Measurements from ENCODE around the gene RBM7. TPM values are rescaled to one million over a fixed set of nuclear protein-coding genes. Genes with fewer than 3 reads are reported as not detected.

Gene RBM7
- total RNA-seq, 4 donors from 2014 or later, result 12.4 to 25.6 (median 19.3) TPM

GRCh38 chr11:114375052-114375451, 25.4 kb upstream of the RBM7 start:
- Histone ChIP-seq H3K4me1 (no peaks in the 10 kb centered on the region), H3K4me3 (no peak overlapping the region), H3K9me3 (no peaks in the 10 kb centered on the region), H3K27ac (no peak overlapping the region), H3K27me3 (no peaks in the 10 kb centered on the region), H3K36me3 (no peaks in the 10 kb centered on the region)
- no peak for DNase-seq
- no peak for TF ChIP-seq CTCF (IDR thresholded peaks at IDR 0.05)
- TF ChIP-seq POLR2A (IDR thresholded peaks at IDR 0.05), result no peak

GRCh38 chr11:114377612-114378267, 22.7 kb upstream of the RBM7 start:
- Histone ChIP-seq H3K36me3 (no peaks in the 10 kb centered on the region), H3K27ac (no peak overlapping the region), H3K9me3 (no peaks in the 10 kb centered on the region), H3K4me1 (no peaks in the 10 kb centered on the region), H3K27me3 (no peaks in the 10 kb centered on the region), H3K4me3 (no peak overlapping the region)
- no peak for DNase-seq
- TF ChIP-seq CTCF (IDR thresholded peaks at IDR 0.05), result no peak

GRCh38 chr11:114379394-114380069, 20.9 kb upstream of the RBM7 start:
- TF ChIP-seq POLR2A (IDR thresholded peaks at IDR 0.05) (no peak), CTCF (IDR thresholded peaks at IDR 0.05) (no peak)
- no peak overlapping the region for H3K4me3 ChIP-seq
- H3K27me3 ChIP-seq, result no peaks in the 10 kb centered on the region
- DNase-seq, result no peak
- H3K36me3 ChIP-seq, result no peaks in the 10 kb centered on the region
- H3K4me1 ChIP-seq, result no peaks in the 10 kb centered on the region
- no peak overlapping the region for H3K27ac ChIP-seq
- H3K9me3 ChIP-seq, result no peaks in the 10 kb centered on the region

- Histone ChIP-seq H3K9me3 (no peaks in the 10 kb centered on the region), H3K4me3 (no peak overlapping the region), H3K27me3 (no peaks in the 10 kb centered on the region), H3K27ac (no peak overlapping the region), H3K4me1 (no peaks in the 10 kb centered on the region), H3K36me3 (no peaks in the 10 kb centered on the region)
- DNase-seq, result no peak
- TF ChIP-seq CTCF (IDR thresholded peaks at IDR 0.05) (no peak), POLR2A (IDR thresholded peaks at IDR 0.05) (no peak)
Measured at GRCh38 chr11:114382509-114382908, 18.0 kb upstream of the RBM7 start.

- no peak overlapping the region for H3K4me3 ChIP-seq
- DNase-seq, result no peak
- TF ChIP-seq CTCF (IDR thresholded peaks at IDR 0.05) (no peak), POLR2A (IDR thresholded peaks at IDR 0.05) (no peak)
- H3K27me3 ChIP-seq, result no peaks in the 10 kb centered on the region
- no peak overlapping the region for H3K27ac ChIP-seq
- no peaks in the 10 kb centered on the region for H3K36me3 ChIP-seq
- H3K4me1 ChIP-seq, result no peaks in the 10 kb centered on the region
- H3K9me3 ChIP-seq, result no peaks in the 10 kb centered on the region
Measured at GRCh38 chr11:114384487-114384886, 16.0 kb upstream of the RBM7 start.
